Endodermal cell (in vitro differentiated cells): ENCODE measurements around the gene DPP6. TPM values are rescaled to one million over a fixed set of nuclear protein-coding genes. Genes with fewer than 3 reads are reported as not detected.
"Not testable (repeated sequence)": the region's sequence is repeated elsewhere in the genome, so short reads cannot be mapped to it uniquely, and the experiment has no call there.

Source experiments
- DNase-seq: peaks from one replicate; pipeline ENCODE4 v3.0.0-alpha.2; 2017
- H3K27ac ChIP-seq: 2 replicates; pipeline ENCODE4 v1.5.1; 2013; ENCODE audit warnings: mild to moderate bottlenecking, low read depth, low read length, moderate library complexity
- H3K27me3 ChIP-seq: 2 replicates; pipeline ENCODE4 v1.6.1; 2013; ENCODE audit warnings: mild to moderate bottlenecking, low read length, moderate library complexity; ENCODE audit not compliant: insufficient read depth, control insufficient read depth, poor library complexity, severe bottlenecking
- H3K36me3 ChIP-seq: 2 replicates; pipeline ENCODE4 v1.7.0; 2013; ENCODE audit warnings: mild to moderate bottlenecking, low read length, moderate library complexity; ENCODE audit not compliant: control insufficient read depth, insufficient read depth
- H3K4me1 ChIP-seq: one replicate; pipeline ENCODE4 v1.7.0; 2013; ENCODE audit warnings: low read length; ENCODE audit not compliant: control insufficient read depth, insufficient read depth
- H3K4me3 ChIP-seq: 2 replicates; pipeline ENCODE4 v1.5.1; 2013; ENCODE audit warnings: mild to moderate bottlenecking, low read length, moderate library complexity
- H3K9ac ChIP-seq: 2 replicates; pipeline ENCODE4 v1.6.1; 2013; ENCODE audit warnings: mild to moderate bottlenecking, low read length, moderate library complexity; ENCODE audit not compliant: poor library complexity, severe bottlenecking; ENCODE audit errors: extremely low read depth
- H3K9me3 ChIP-seq: 2 replicates; pipeline ENCODE4 v1.6.1; 2013; ENCODE audit warnings: mild to moderate bottlenecking, low read length, moderate library complexity; ENCODE audit not compliant: control insufficient read depth
- H3K27ac Mint-ChIP-seq: 2 replicates; pipeline ENCODE4 v1.8.0; 2020; ENCODE audit warnings: mixed read lengths
- H3K27me3 Mint-ChIP-seq: 2 replicates; pipeline ENCODE4 v1.8.0; 2021; ENCODE audit warnings: mild to moderate bottlenecking, mixed read lengths; ENCODE audit not compliant: insufficient read depth
- H3K36me3 Mint-ChIP-seq: 2 replicates; pipeline ENCODE4 v1.8.0; 2020; ENCODE audit warnings: low read depth, mixed read lengths
- H3K4me1 Mint-ChIP-seq: 2 replicates; pipeline ENCODE4 v1.8.0; 2020; ENCODE audit warnings: mixed read lengths
- H3K4me3 Mint-ChIP-seq: 2 replicates; pipeline ENCODE4 v1.8.0; 2020; ENCODE audit warnings: mild to moderate bottlenecking, moderate library complexity, mixed read lengths
- H3K9me3 Mint-ChIP-seq: 2 replicates; pipeline ENCODE4 v1.8.0; 2020; ENCODE audit warnings: mild to moderate bottlenecking, mixed read lengths
- CTCF ChIP-seq: fragments of 200-600 bp; sonication (generic); conservative IDR thresholded peaks from 2 replicates; pipeline ENCODE4 v1.5.0; 2021; ENCODE audit warnings: antibody characterized with exemption, mild to moderate bottlenecking
- WGBS, 2 experiments: methylation state at CpG; one replicate each; pipeline versions ENCODE4 v1.1.5 to v1.1.7; 2013; ENCODE audit warnings: missing lambda C conversion rate in 2 of 2, mixed read lengths in 1 of 2; ENCODE audit not compliant: insufficient coverage in 1 of 2, insufficient read length in 1 of 2; 5-methylcytosine and 5-hydroxymethylcytosine counted together
- total RNA-seq, 2 donors: library from RNA; stranded (reverse); fragmentation: NEBNext Ultra II Directional in 1 of 2; extraction: Animal tissue kit (Norgen Biotek cat#: 25700) in 1 of 2; gene quantifications; 2 replicates in 1 of 2; 3 replicates in 1 of 2; pipeline ENCODE4 v1.2.1, GENCODE V29; 2021

The DPP6 gene
- total RNA-seq, 2 donors from 2014 or later: 1.7 to 3.0 TPM

DNA sequence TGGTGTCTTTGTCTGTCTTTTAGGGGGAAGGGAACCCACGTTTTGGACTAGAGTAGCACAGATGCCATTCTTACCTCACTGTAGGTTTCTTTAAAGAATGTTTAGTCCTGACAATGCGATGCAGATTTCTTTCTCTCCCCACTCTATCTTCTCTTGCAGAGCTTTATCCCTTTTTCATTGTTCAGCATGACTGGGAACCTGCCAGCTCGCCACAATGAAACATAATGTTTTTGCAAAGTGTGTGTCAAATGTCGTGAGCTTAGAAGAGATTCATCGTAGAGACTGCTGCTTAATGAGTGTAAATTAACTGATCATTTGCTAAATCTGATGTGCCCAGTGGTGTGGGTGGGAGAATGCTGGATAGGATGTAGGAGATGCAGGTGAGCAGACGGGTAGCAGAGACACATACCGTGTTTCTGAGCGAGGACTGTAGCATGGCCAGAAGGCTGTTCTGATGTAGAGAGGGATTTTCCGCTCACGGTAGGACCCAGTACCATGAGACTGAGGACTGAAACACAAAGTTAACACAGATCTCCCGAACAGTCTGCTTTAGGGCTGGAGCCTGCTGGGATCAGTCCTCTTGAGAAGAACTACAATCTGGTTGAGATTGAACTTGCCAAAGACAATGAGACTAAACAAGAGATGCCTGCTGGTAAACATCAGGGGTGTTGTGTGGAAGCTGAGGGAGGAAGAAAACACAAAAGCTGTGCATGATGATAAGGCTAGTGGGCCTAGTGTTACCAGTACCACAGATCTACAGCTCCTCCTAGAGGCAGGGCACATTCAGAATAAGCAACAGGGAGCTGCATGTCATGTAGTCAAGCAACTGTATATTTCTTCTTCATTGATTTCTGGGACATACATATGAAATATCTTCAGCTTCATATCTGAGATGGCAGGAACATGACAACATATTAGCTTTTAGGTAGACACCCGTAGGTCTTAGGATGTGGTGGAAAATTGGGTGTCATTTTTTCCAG lies 65.5 kb downstream of the DPP6 start:
- TF ChIP-seq CTCF: peak; percentile 54
- H3K9ac ChIP-seq: not testable (repeated sequence)

GRCh38 chr7:154120825-154121224 lies 68.6 kb downstream of the DPP6 start:
- not testable (repeated sequence) for H3K27me3 Mint-ChIP-seq, H3K4me3 ChIP-seq, H3K36me3 ChIP-seq, H3K27me3 ChIP-seq, H3K9me3 ChIP-seq, H3K27ac ChIP-seq, H3K9ac ChIP-seq, H3K9me3 Mint-ChIP-seq, H3K4me3 Mint-ChIP-seq, H3K27ac Mint-ChIP-seq, H3K4me1 ChIP-seq, H3K36me3 Mint-ChIP-seq
- peak; percentile 52 for DNase-seq
- peaks cover 15% of the 10 kb centered on the region for H3K4me1 Mint-ChIP-seq
- WGBS, 2 experiments: 69 to 80% methylated on average over 3 to 5 of the region's 5 CpGs

More for the DNA sequence above, 65.5 kb downstream of the DPP6 start:
- H3K36me3 ChIP-seq, H3K27ac ChIP-seq, H3K9me3 ChIP-seq, H3K27me3 Mint-ChIP-seq, H3K9me3 Mint-ChIP-seq, H3K27me3 ChIP-seq, H3K4me3 Mint-ChIP-seq, H3K4me3 ChIP-seq, H3K4me1 ChIP-seq, H3K36me3 Mint-ChIP-seq: not testable (repeated sequence)
- WGBS, 2 experiments: 62 to 76% methylated on average over 3 to 10 of the region's 12 CpGs
- peak overlapping the region; percentile 41 for H3K27ac Mint-ChIP-seq
- DNase-seq: peak; percentile 58
- H3K4me1 Mint-ChIP-seq: peaks cover 15% of the 10 kb centered on the region

DNA sequence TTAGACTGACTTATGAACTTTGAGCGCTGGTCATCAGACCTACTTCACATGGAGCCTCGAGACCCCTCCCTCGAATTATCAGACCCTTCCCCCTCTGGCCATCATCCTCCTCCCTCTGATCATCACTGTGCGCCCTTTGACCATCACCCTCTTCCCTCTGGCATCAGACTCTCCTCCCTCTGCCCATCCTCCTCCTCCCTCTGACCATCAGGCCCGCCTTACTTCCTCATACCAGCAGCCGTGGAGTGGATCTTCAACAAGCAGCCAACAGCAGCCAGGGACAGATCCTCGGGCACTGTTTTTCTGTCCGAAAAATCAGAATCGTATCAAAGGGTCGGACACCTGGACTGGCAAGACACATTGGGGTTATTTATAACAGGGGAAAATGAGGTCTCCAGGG lies 70.5 kb downstream of the DPP6 start:
- not testable (repeated sequence) for H3K4me3 ChIP-seq, H3K4me3 Mint-ChIP-seq

DNA sequence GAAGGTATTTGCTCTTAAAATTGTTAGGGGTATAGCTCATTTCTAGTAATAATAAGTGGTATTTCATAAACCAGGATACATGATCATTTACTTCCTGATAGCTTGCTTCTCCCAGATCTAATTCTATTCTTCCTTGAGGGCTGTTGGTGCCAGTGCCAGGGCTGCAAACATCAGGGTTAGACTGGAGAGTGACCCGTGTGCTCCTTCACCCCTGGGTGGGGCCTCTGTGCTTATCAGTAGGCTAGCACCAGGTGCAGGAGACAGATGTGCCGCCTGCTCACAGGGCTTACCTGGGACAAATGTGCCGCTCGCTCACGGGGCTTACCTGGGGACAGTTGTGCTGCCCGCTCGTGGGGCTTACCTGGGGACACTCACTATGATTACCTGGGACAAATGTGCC lies 71.2 kb downstream of the DPP6 start:
- H3K4me3 Mint-ChIP-seq, H3K27ac Mint-ChIP-seq, H3K9me3 Mint-ChIP-seq, H3K36me3 ChIP-seq, H3K4me1 ChIP-seq, H3K27me3 ChIP-seq, H3K4me1 Mint-ChIP-seq, H3K27ac ChIP-seq, H3K27me3 Mint-ChIP-seq, H3K36me3 Mint-ChIP-seq, DNase-seq, H3K9me3 ChIP-seq, H3K9ac ChIP-seq, H3K4me3 ChIP-seq: not testable (repeated sequence)
- 97% methylated on average over 7 of the region's 7 CpGs; no CpG with 5 or more reads in 1 of the 2 experiments for WGBS, 2 experiments

More for the DNA sequence above, 70.5 kb downstream of the DPP6 start:
- not testable (repeated sequence) for H3K36me3 Mint-ChIP-seq, H3K4me1 ChIP-seq, H3K4me1 Mint-ChIP-seq, H3K27ac ChIP-seq, H3K27me3 ChIP-seq, H3K9me3 Mint-ChIP-seq, H3K9me3 ChIP-seq, H3K9ac ChIP-seq, H3K27ac Mint-ChIP-seq, H3K36me3 ChIP-seq, H3K27me3 Mint-ChIP-seq, DNase-seq
- WGBS, 2 experiments: 96% methylated on average over 4 of the region's 10 CpGs; no CpG with 5 or more reads in 1 of the 2 experiments

DNA sequence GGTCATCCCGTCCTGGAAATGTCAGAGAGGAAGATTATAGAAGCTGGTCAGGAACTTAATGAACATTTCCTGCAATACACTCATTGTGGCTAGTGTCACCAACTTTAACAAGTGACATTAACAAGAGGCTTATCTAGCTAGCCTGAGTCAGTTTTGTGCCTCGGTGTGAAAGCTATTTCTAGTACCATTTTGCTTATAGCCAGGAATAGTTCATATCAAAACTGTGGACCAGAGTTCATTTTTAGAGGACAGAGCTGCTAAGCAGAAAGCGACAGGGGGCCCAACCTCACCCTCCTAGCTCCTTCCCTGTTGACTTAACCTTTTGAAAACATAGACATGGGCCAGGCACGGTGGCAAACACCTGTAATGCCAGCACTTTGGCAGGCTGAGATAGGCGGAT lies 76.9 kb downstream of the DPP6 start:
- not testable (repeated sequence) for H3K4me3 Mint-ChIP-seq, H3K27me3 Mint-ChIP-seq, H3K4me1 Mint-ChIP-seq, H3K9ac ChIP-seq, H3K36me3 ChIP-seq, H3K27ac ChIP-seq, H3K4me3 ChIP-seq, DNase-seq, H3K27ac Mint-ChIP-seq, H3K36me3 Mint-ChIP-seq, H3K27me3 ChIP-seq, H3K4me1 ChIP-seq, H3K9me3 ChIP-seq, H3K9me3 Mint-ChIP-seq
- WGBS, 2 experiments: 90 to 100% methylated on average over 2 to 4 of the region's 5 CpGs
